ENCODE measurements around the gene PNRC1.
"Not testable (repeated sequence)": the region's sequence is repeated elsewhere in the genome, so short reads cannot be mapped to it uniquely, and the experiment has no call there.

The PNRC1 gene

DNA sequence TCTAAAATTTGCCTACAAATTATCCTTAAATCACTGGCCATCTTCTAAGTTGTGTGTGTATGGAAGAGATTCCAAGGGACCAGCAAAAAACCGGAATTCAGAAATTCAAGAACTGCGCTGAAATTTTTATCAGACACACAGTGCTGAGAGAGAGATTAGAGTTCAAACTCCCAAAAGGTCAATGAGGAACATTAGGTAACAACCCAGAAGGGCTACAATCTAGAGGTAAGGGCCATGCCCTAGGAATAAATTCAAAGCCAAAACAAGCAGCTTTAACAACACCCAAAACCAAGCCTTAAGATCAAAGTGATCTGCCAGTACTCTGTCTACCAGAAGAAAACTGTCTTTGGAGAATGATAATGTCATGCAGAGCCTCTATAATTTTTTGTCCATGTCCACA lies 19.6 kb downstream of the PNRC1 start:
- peaks cover 8% of the 10 kb centered on the region for H3K4me1 ChIP-seq (ENCODE audit: control insufficient read depth, insufficient read depth, low read length, unreplicated experiment)
- no peak overlapping the region for H3K27ac ChIP-seq (ENCODE audit: low read depth, low read length)
- no peak overlapping the region for H3K4me3 ChIP-seq (ENCODE audit: low read depth, low read length)
- H2AFZ ChIP-seq (ENCODE audit: low read length, unreplicated experiment): no peak overlapping the region
- H3K36me3 ChIP-seq (ENCODE audit: insufficient read depth, low read length): no peaks in the 10 kb centered on the region
- no peaks in the 10 kb centered on the region for H3K79me2 ChIP-seq (ENCODE audit: control insufficient read depth, insufficient read depth, low read length, unreplicated experiment)
- no peaks in the 10 kb centered on the region for H3K27me3 ChIP-seq (ENCODE audit: insufficient read depth, low read length)

DNA sequence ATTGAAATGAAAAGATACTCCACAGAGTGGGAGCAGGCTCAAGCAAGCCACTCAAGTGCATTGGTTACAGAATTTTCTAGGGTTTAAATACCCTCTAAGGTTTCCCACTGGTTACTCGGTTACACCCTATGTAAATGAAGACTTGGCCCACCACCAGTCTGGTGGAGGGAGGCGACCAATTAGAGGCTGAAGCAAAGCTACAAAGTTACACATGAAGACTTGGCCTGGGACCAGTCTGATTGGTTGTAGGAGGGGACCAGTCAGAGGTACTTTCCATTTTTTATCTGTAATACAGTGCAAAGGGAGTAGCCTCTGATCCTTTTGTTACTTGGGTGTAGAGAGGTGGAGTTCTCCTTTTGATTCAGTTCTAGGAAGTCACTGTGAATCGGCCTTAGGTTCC lies 29.7 kb downstream of the PNRC1 start:
- no peaks in the 10 kb centered on the region for H3K4me1 ChIP-seq (ENCODE audit: control insufficient read depth, insufficient read depth, low read length, unreplicated experiment)
- H3K27me3 ChIP-seq (ENCODE audit: insufficient read depth, low read length): no peaks in the 10 kb centered on the region

GRCh38 chr6:89111933-89112332 lies 31.4 kb downstream of the PNRC1 start:
- Histone ChIP-seq H3K27ac (ENCODE audit: low read depth, low read length) (no peak overlapping the region), H2AFZ (ENCODE audit: low read length, unreplicated experiment) (no peak overlapping the region), H3K4me3 (ENCODE audit: low read depth, low read length) (no peak overlapping the region), H3K4me1 (ENCODE audit: control insufficient read depth, insufficient read depth, low read length, unreplicated experiment) (no peaks in the 10 kb centered on the region), H3K27me3 (ENCODE audit: insufficient read depth, low read length) (no peaks in the 10 kb centered on the region), H3K79me2 (ENCODE audit: control insufficient read depth, insufficient read depth, low read length, unreplicated experiment) (no peaks in the 10 kb centered on the region), H3K36me3 (ENCODE audit: insufficient read depth, low read length) (no peaks in the 10 kb centered on the region)

More for the DNA sequence above, 29.7 kb downstream of the PNRC1 start:
- no peak overlapping the region for H2AFZ ChIP-seq (ENCODE audit: low read length, unreplicated experiment)
- no peak overlapping the region for H3K27ac ChIP-seq (ENCODE audit: low read depth, low read length)
- no peaks in the 10 kb centered on the region for H3K36me3 ChIP-seq (ENCODE audit: insufficient read depth, low read length)
- H3K4me3 ChIP-seq (ENCODE audit: low read depth, low read length): no peak overlapping the region
- H3K79me2 ChIP-seq (ENCODE audit: control insufficient read depth, insufficient read depth, low read length, unreplicated experiment): no peaks in the 10 kb centered on the region

- H3K4me3 ChIP-seq (ENCODE audit: low read depth, low read length): peak overlapping the region; percentile 95
- no peak overlapping the region for H2AFZ ChIP-seq (ENCODE audit: low read length, unreplicated experiment)
These were observed 36.2 kb downstream of the PNRC1 start for GRCh38 chr6:89116702-89117101.

DNA sequence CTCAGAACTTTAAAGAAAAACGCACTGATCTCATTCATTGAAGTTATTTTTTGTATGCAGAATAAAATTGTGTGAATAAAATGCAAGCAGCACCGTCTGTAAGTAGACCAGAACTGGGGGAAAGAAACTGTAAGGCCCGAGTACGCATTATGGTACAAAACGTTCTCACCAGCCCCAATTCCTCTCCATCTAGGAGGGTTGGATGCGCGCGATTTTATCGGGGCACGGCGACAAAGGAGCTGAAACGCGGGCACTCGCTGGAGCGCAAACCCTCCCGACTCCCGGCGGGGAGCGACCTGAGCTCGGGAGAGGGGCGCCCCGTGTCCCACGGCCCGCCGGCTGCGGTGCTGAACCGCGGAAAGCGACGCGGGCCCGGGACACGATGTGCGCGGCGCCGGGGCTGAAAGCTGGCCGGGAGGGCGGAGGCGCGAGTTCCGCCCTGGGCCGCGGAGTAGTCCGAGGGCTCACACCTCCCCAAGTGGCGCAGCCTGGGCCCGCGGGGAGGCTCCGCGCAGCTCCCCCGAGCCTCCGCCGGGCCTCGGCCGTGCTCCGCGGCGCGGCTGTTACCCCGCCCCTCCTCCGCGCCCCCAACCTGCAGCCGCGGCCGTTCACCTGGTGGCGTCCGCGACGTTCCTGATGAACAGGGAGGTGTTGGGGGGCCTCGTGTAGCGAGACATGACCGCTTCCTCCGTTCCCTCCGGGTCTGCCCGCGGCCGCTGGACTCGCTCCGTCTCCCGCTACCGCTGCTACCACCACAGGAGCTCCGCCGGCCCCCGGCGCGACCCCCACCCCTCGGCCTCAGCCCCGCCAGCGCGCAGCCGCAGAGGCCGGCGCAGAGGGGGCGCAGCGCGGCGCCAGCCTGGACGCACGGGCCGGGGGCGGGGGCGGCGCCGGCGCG lies 36.9 kb downstream of the PNRC1 start, which contains the start of gene SRSF12:
Gene SRSF12 (minus strand): TSS at position 861 of the 898 bp plus-strand sequence. CDS start 184 bp downstream, at position 677.
- peak within 1 kb of the TSS; percentile 95 for H3K4me3 ChIP-seq (ENCODE audit: low read depth, low read length)
- no peaks in the 10 kb centered on the region for H3K79me2 ChIP-seq (ENCODE audit: control insufficient read depth, insufficient read depth, low read length, unreplicated experiment)
- no peaks in the 10 kb centered on the region for H3K36me3 ChIP-seq (ENCODE audit: insufficient read depth, low read length)
- no peak within 1 kb of the TSS for H3K27ac ChIP-seq (ENCODE audit: low read depth, low read length)
- H3K4me1 ChIP-seq (ENCODE audit: control insufficient read depth, insufficient read depth, low read length, unreplicated experiment): no peaks in the 10 kb centered on the region
- H2AFZ ChIP-seq (ENCODE audit: low read length, unreplicated experiment): peak within 1 kb of the TSS; percentile 80
- 0 out of 2 replicates have a peak, but pooled peaks cover 9% of the 10 kb centered on the region for H3K27me3 ChIP-seq (ENCODE audit: insufficient read depth, low read length)

More at GRCh38 chr6:89116702-89117101, 36.2 kb downstream of the PNRC1 start:
- 0 out of 2 replicates have a peak, but pooled peaks cover 9% of the 10 kb centered on the region for H3K27me3 ChIP-seq (ENCODE audit: insufficient read depth, low read length)
- no peak overlapping the region for H3K27ac ChIP-seq (ENCODE audit: low read depth, low read length)
- H3K36me3 ChIP-seq (ENCODE audit: insufficient read depth, low read length): no peaks in the 10 kb centered on the region
- H3K4me1 ChIP-seq (ENCODE audit: control insufficient read depth, insufficient read depth, low read length, unreplicated experiment): no peaks in the 10 kb centered on the region
- H3K79me2 ChIP-seq (ENCODE audit: control insufficient read depth, insufficient read depth, low read length, unreplicated experiment): no peaks in the 10 kb centered on the region

DNA sequence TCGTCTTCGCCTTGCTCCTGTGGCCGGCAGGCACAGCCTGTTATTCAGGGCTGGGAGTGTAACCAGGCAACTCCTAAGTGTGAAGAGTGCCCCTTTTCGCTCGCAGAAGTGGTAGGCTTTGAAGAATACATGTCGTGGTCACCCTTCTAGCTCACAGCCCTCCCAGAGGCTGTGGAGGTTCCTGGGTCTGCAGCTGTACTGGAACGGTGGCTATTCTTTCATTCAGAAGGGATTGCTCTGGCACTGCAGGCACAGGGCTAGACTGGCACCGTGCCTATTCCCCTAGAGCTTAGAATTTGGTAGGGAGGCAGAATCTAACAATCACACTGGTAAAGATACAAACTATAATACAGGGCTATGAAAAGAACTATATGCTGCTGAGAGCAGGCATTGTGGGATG lies 38.4 kb downstream of the PNRC1 start:
- no peak overlapping the region for H3K4me3 ChIP-seq (ENCODE audit: low read depth, low read length)
- H3K27me3 ChIP-seq (ENCODE audit: insufficient read depth, low read length): 0 out of 2 replicates have a peak, but pooled peaks cover 9% of the 10 kb centered on the region
- H3K27ac ChIP-seq (ENCODE audit: low read depth, low read length): no peak overlapping the region
- no peaks in the 10 kb centered on the region for H3K4me1 ChIP-seq (ENCODE audit: control insufficient read depth, insufficient read depth, low read length, unreplicated experiment)
- H3K36me3 ChIP-seq (ENCODE audit: insufficient read depth, low read length): no peaks in the 10 kb centered on the region
- H3K79me2 ChIP-seq (ENCODE audit: control insufficient read depth, insufficient read depth, low read length, unreplicated experiment): no peaks in the 10 kb centered on the region
- H2AFZ ChIP-seq (ENCODE audit: low read length, unreplicated experiment): no peak overlapping the region

GRCh38 chr6:89120371-89120770 lies 39.8 kb downstream of the PNRC1 start:
- Histone ChIP-seq H3K79me2 (ENCODE audit: control insufficient read depth, insufficient read depth, low read length, unreplicated experiment) (no peaks in the 10 kb centered on the region), H3K4me1 (ENCODE audit: control insufficient read depth, insufficient read depth, low read length, unreplicated experiment) (no peaks in the 10 kb centered on the region), H3K27me3 (ENCODE audit: insufficient read depth, low read length) (0 out of 2 replicates have a peak, but pooled peaks cover 9% of the 10 kb centered on the region), H3K36me3 (ENCODE audit: insufficient read depth, low read length) (no peaks in the 10 kb centered on the region), H3K4me3 (ENCODE audit: low read depth, low read length) (no peak overlapping the region), H3K27ac (ENCODE audit: low read depth, low read length) (no peak overlapping the region), H2AFZ (ENCODE audit: low read length, unreplicated experiment) (no peak overlapping the region)

DNA sequence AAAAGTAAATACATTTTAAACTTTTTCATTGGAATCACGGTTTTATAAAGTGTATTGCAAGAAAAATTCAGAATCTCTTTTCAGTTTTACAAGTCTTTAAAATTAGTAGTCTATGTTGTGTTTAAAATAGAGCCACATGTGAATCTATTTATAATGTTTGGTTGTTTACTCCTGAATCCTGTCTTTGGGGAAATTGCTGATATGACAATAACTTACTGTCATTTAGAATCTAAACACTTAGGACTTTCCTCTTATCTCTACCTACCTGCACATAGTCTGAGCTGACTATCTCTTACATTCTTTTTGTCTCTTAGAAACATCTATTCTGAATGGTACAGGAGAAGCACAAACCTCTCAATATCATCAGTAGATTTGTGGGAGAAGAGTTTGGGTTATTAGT lies 41.4 kb downstream of the PNRC1 start:
- Histone ChIP-seq H3K4me3 (ENCODE audit: low read depth, low read length) (no peak overlapping the region), H3K4me1 (ENCODE audit: control insufficient read depth, insufficient read depth, low read length, unreplicated experiment) (no peaks in the 10 kb centered on the region), H3K79me2 (ENCODE audit: control insufficient read depth, insufficient read depth, low read length, unreplicated experiment) (no peaks in the 10 kb centered on the region), H2AFZ (ENCODE audit: low read length, unreplicated experiment) (no peak overlapping the region), H3K27ac (ENCODE audit: low read depth, low read length) (no peak overlapping the region), H3K36me3 (ENCODE audit: insufficient read depth, low read length) (no peaks in the 10 kb centered on the region), H3K27me3 (ENCODE audit: insufficient read depth, low read length) (0 out of 2 replicates have a peak, but pooled peaks cover 9% of the 10 kb centered on the region)

DNA sequence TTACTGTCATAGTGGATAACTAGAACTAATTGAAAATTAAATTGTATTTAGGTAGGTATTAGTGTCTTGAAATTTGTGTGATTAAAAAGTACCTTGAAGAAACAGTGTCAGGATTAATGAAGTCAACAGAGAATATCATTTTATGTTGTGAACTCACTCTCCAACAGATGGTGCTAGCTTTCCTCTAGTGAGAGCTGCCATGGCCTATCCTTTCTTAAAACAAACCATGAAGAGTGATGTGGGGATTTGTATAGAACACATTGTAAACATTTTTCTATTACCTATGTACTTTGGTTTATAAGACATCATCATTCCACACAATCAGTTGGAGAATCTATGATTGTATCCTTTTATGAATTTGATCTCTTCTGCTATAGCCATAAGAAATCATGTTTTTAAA lies 42.1 kb downstream of the PNRC1 start:
- Histone ChIP-seq H3K4me1 (ENCODE audit: control insufficient read depth, insufficient read depth, low read length, unreplicated experiment) (no peaks in the 10 kb centered on the region), H3K27me3 (ENCODE audit: insufficient read depth, low read length) (0 out of 2 replicates have a peak, but pooled peaks cover 9% of the 10 kb centered on the region), H2AFZ (ENCODE audit: low read length, unreplicated experiment) (no peak overlapping the region), H3K27ac (ENCODE audit: low read depth, low read length) (no peak overlapping the region), H3K36me3 (ENCODE audit: insufficient read depth, low read length) (no peaks in the 10 kb centered on the region), H3K79me2 (ENCODE audit: control insufficient read depth, insufficient read depth, low read length, unreplicated experiment) (no peaks in the 10 kb centered on the region), H3K4me3 (ENCODE audit: low read depth, low read length) (no peak overlapping the region)

GRCh38 chr6:89128256-89128671 lies 47.7 kb downstream of the PNRC1 start:
- not testable (repeated sequence) for H3K79me2 ChIP-seq (ENCODE audit: control insufficient read depth, insufficient read depth, low read length, unreplicated experiment); H3K36me3 ChIP-seq (ENCODE audit: insufficient read depth, low read length); H3K27ac ChIP-seq (ENCODE audit: low read depth, low read length); H2AFZ ChIP-seq (ENCODE audit: low read length, unreplicated experiment); H3K4me1 ChIP-seq (ENCODE audit: control insufficient read depth, insufficient read depth, low read length, unreplicated experiment); H3K27me3 ChIP-seq (ENCODE audit: insufficient read depth, low read length); H3K4me3 ChIP-seq (ENCODE audit: low read depth, low read length)

- H3K36me3 ChIP-seq (ENCODE audit: insufficient read depth, low read length): no peaks in the 10 kb centered on the region
- no peaks in the 10 kb centered on the region for H3K79me2 ChIP-seq (ENCODE audit: control insufficient read depth, insufficient read depth, low read length, unreplicated experiment)
- no peak overlapping the region for H3K4me3 ChIP-seq (ENCODE audit: low read depth, low read length)
- H2AFZ ChIP-seq (ENCODE audit: low read length, unreplicated experiment): no peak overlapping the region
- H3K27ac ChIP-seq (ENCODE audit: low read depth, low read length): no peak overlapping the region
- H3K27me3 ChIP-seq (ENCODE audit: insufficient read depth, low read length): no peaks in the 10 kb centered on the region; the same call in 1 of the 2 replicates
- no peaks in the 10 kb centered on the region for H3K4me1 ChIP-seq (ENCODE audit: control insufficient read depth, insufficient read depth, low read length, unreplicated experiment)
These were observed 51.0 kb downstream of the PNRC1 start for GRCh38 chr6:89131599-89131998.
